ENCODE results near the gene KLF6.
"Not testable (repeated sequence)": the region's sequence is repeated elsewhere in the genome, so short reads cannot be mapped to it uniquely, and the experiment has no call there.

KLF6 gene

GRCh38 chr10:3746634-3747033 lies 38.4 kb downstream of the KLF6 start:
- Histone ChIP-seq H3K4me1 (ENCODE audit: control insufficient read depth, insufficient read depth, low read length) (no peaks in the 10 kb centered on the region), H3K27me3 (ENCODE audit: control insufficient read depth, insufficient read depth, low read length) (no peaks in the 10 kb centered on the region), H3K36me3 (ENCODE audit: control insufficient read depth, insufficient read depth, low read length) (no peaks in the 10 kb centered on the region), H3K9me3 (ENCODE audit: control insufficient read depth, insufficient read depth, low read length) (no peaks in the 10 kb centered on the region), H3K27ac (ENCODE audit: low read length) (no peak overlapping the region), H3K4me3 (ENCODE audit: low read length) (no peak overlapping the region)
- DNase-seq (ENCODE audit: low read depth, low spot score) = no peak
- 100% methylated on average over 3 of the region's 7 CpGs for WGBS (ENCODE audit: insufficient coverage, insufficient read length)

- no peak overlapping the region for H3K4me3 ChIP-seq (ENCODE audit: low read length)
- WGBS (ENCODE audit: insufficient coverage, insufficient read length) = no CpG with 5 or more reads among the region's 4 CpGs
- no peaks in the 10 kb centered on the region for H3K9me3 ChIP-seq (ENCODE audit: control insufficient read depth, insufficient read depth, low read length)
- H3K36me3 ChIP-seq (ENCODE audit: control insufficient read depth, insufficient read depth, low read length) = no peaks in the 10 kb centered on the region
- no peak for DNase-seq (ENCODE audit: low read depth, low spot score)
- no peaks in the 10 kb centered on the region for H3K4me1 ChIP-seq (ENCODE audit: control insufficient read depth, insufficient read depth, low read length)
- no peaks in the 10 kb centered on the region for H3K27me3 ChIP-seq (ENCODE audit: control insufficient read depth, insufficient read depth, low read length)
- H3K27ac ChIP-seq (ENCODE audit: low read length) = no peak overlapping the region
These were observed 39.5 kb downstream of the KLF6 start for GRCh38 chr10:3745521-3745920.

DNA sequence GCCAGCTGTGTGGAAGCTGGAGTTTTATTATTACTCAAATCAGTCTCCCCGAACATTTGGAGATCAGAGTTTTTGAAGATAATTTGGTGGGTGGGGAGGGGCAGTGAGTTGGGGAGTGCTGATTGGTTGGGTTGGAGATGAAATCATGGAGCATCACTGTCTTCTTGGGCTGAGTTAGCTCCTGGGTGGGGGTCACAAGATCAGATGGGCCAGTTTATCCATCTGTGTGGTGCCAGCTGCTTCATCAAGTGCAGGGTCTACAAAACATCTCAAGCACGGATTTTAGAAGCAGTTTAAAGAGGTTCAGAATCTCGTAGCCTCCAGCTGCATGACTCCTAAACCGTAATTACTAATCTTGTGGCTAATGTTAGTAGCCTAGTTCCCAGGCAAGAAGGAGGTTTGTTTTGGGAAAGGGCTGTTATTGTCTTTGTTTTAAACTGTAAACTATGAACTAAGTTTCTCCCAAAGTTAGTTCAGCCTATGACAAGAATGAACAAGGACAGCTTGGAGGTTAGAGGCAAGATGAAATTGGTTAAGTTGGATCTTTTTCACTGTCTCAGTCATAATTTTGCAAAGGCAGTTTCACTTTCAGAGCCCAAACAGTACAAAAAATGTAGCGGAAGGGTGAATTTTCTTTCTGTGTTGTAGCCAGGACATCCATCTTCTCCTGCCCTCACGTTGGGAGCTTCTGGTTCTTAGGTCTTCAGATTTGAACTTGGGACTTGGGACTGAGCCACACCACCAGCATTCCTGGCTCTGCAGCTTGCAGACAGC lies 43.1 kb downstream of the KLF6 start:
- DNase-seq (ENCODE audit: low read depth, low spot score) = no peak
- WGBS (ENCODE audit: insufficient coverage, insufficient read length) = no CpG with 5 or more reads among the region's 6 CpGs
- no peaks in the 10 kb centered on the region for H3K4me1 ChIP-seq (ENCODE audit: control insufficient read depth, insufficient read depth, low read length)
- H3K27me3 ChIP-seq (ENCODE audit: control insufficient read depth, insufficient read depth, low read length) = no peaks in the 10 kb centered on the region
- no peak overlapping the region for H3K4me3 ChIP-seq (ENCODE audit: low read length)
- H3K36me3 ChIP-seq (ENCODE audit: control insufficient read depth, insufficient read depth, low read length) = no peaks in the 10 kb centered on the region
- H3K9me3 ChIP-seq (ENCODE audit: control insufficient read depth, insufficient read depth, low read length) = no peaks in the 10 kb centered on the region
- H3K27ac ChIP-seq (ENCODE audit: low read length) = no peak overlapping the region

DNA sequence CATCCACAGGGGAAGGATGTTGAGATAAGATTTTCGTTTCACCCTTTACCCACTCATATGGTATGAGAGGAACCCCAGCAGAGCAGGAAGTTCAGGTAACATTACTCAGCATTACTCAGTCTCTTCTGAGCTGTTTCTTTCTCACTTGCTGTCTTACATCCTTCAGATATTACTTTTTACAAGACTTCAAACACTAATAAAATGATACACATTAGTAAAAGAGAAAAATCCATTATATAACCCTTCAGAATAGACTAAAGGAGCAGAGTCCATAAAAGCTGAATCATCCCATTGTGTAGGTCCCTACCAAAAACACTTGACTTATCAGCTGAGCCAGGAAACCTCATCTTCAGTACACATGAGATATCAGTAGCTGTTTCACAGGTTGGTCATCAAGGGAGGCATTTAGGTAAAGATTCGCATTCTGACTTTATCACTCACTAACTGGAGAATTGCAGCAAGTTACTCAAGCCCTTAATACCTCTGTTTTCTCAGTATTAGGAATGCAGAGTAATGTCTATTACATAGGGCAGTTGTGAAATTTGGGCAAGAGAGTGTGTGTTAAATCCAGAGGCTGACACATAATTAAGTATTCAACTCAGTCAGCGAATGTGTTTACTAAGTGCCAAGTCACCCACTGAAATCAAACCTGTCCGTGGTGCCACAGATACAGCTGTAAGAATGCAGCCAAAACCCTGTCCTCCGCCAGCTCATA lies 44.7 kb downstream of the KLF6 start:
- DNase-seq (ENCODE audit: low read depth, low spot score) = no peak
- H3K9me3 ChIP-seq (ENCODE audit: control insufficient read depth, insufficient read depth, low read length) = no peaks in the 10 kb centered on the region
- no peak overlapping the region for H3K27ac ChIP-seq (ENCODE audit: low read length)
- no peaks in the 10 kb centered on the region for H3K27me3 ChIP-seq (ENCODE audit: control insufficient read depth, insufficient read depth, low read length)
- no peak overlapping the region for H3K4me3 ChIP-seq (ENCODE audit: low read length)
- no CpG with 5 or more reads among the region's 5 CpGs for WGBS (ENCODE audit: insufficient coverage, insufficient read length)
- no peaks in the 10 kb centered on the region for H3K4me1 ChIP-seq (ENCODE audit: control insufficient read depth, insufficient read depth, low read length)
- H3K36me3 ChIP-seq (ENCODE audit: control insufficient read depth, insufficient read depth, low read length) = no peaks in the 10 kb centered on the region

GRCh38 chr10:3738855-3739350 lies 46.1 kb downstream of the KLF6 start:
- Histone ChIP-seq H3K4me3 (ENCODE audit: low read length) (no peak overlapping the region), H3K4me1 (ENCODE audit: control insufficient read depth, insufficient read depth, low read length) (no peaks in the 10 kb centered on the region), H3K9me3 (ENCODE audit: control insufficient read depth, insufficient read depth, low read length) (no peaks in the 10 kb centered on the region), H3K27ac (ENCODE audit: low read length) (no peak overlapping the region), H3K36me3 (ENCODE audit: control insufficient read depth, insufficient read depth, low read length) (no peaks in the 10 kb centered on the region), H3K27me3 (ENCODE audit: control insufficient read depth, insufficient read depth, low read length) (no peaks in the 10 kb centered on the region)
- no CpG with 5 or more reads among the region's 1 CpG for WGBS (ENCODE audit: insufficient coverage, insufficient read length)
- no peak for DNase-seq (ENCODE audit: low read depth, low spot score)

- no peaks in the 10 kb centered on the region for H3K9me3 ChIP-seq (ENCODE audit: control insufficient read depth, insufficient read depth, low read length)
- H3K27me3 ChIP-seq (ENCODE audit: control insufficient read depth, insufficient read depth, low read length) = no peaks in the 10 kb centered on the region
- no peaks in the 10 kb centered on the region for H3K4me1 ChIP-seq (ENCODE audit: control insufficient read depth, insufficient read depth, low read length)
- H3K36me3 ChIP-seq (ENCODE audit: control insufficient read depth, insufficient read depth, low read length) = no peaks in the 10 kb centered on the region
- no CpG with 5 or more reads among the region's 4 CpGs for WGBS (ENCODE audit: insufficient coverage, insufficient read length)
- H3K27ac ChIP-seq (ENCODE audit: low read length) = no peak overlapping the region
- H3K4me3 ChIP-seq (ENCODE audit: low read length) = no peak overlapping the region
- DNase-seq (ENCODE audit: low read depth, low spot score) = no peak
These were observed 47.1 kb downstream of the KLF6 start for GRCh38 chr10:3737864-3738263.

GRCh38 chr10:3735175-3735574 lies 49.8 kb downstream of the KLF6 start:
- no peak for DNase-seq (ENCODE audit: low read depth, low spot score)
- no peaks in the 10 kb centered on the region for H3K4me1 ChIP-seq (ENCODE audit: control insufficient read depth, insufficient read depth, low read length)
- WGBS (ENCODE audit: insufficient coverage, insufficient read length) = no CpG with 5 or more reads among the region's 10 CpGs
- H3K27ac ChIP-seq (ENCODE audit: low read length) = no peak overlapping the region
- H3K36me3 ChIP-seq (ENCODE audit: control insufficient read depth, insufficient read depth, low read length) = no peaks in the 10 kb centered on the region
- H3K27me3 ChIP-seq (ENCODE audit: control insufficient read depth, insufficient read depth, low read length) = no peaks in the 10 kb centered on the region
- H3K9me3 ChIP-seq (ENCODE audit: control insufficient read depth, insufficient read depth, low read length) = no peaks in the 10 kb centered on the region
- H3K4me3 ChIP-seq (ENCODE audit: low read length) = no peak overlapping the region

GRCh38 chr10:3734111-3734510 lies 50.9 kb downstream of the KLF6 start:
- WGBS (ENCODE audit: insufficient coverage, insufficient read length) = no CpG with 5 or more reads among the region's 3 CpGs

GRCh38 chr10:3732183-3732582 lies 52.8 kb downstream of the KLF6 start:
- not testable (repeated sequence) for DNase-seq (ENCODE audit: low read depth, low spot score); H3K36me3 ChIP-seq (ENCODE audit: control insufficient read depth, insufficient read depth, low read length); H3K9me3 ChIP-seq (ENCODE audit: control insufficient read depth, insufficient read depth, low read length); H3K4me1 ChIP-seq (ENCODE audit: control insufficient read depth, insufficient read depth, low read length); H3K4me3 ChIP-seq (ENCODE audit: low read length); H3K27me3 ChIP-seq (ENCODE audit: control insufficient read depth, insufficient read depth, low read length); H3K27ac ChIP-seq (ENCODE audit: low read length)
- WGBS (ENCODE audit: insufficient coverage, insufficient read length) = no CpG with 5 or more reads among the region's 3 CpGs

More at GRCh38 chr10:3734111-3734510, 50.9 kb downstream of the KLF6 start:
- Histone ChIP-seq H3K36me3 (ENCODE audit: control insufficient read depth, insufficient read depth, low read length) (no peaks in the 10 kb centered on the region), H3K4me1 (ENCODE audit: control insufficient read depth, insufficient read depth, low read length) (no peaks in the 10 kb centered on the region), H3K27me3 (ENCODE audit: control insufficient read depth, insufficient read depth, low read length) (no peaks in the 10 kb centered on the region), H3K9me3 (ENCODE audit: control insufficient read depth, insufficient read depth, low read length) (no peaks in the 10 kb centered on the region), H3K4me3 (ENCODE audit: low read length) (no peak overlapping the region), H3K27ac (ENCODE audit: low read length) (no peak overlapping the region)
- DNase-seq (ENCODE audit: low read depth, low spot score) = no peak

DNA sequence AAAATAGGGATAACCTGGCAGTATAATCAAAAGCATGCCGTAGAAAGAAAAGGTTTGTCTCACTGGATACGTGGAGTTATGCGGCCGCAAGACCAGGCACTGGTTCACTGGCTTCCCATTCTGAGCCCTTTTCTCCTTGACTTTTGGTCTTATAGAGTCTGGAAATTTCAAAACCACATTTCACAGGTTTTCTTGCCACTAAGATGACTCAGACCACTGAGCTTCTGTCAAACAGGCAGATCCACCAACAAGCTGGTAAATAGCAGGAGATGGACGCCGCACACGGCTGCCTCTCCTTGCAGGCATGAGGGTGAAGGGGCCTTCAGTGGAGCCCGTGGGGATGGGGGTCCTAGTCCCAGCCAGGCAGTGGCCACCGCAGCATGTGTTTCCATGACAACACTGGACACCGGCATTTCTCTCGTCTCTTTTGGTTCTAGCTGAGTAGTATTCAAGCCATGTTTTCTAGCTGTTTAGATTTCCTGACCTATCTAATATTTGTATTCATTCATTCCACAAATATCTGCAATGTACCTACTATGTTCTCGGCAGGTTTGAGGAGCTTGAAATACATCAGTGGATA lies 55.5 kb downstream of the KLF6 start:
- Histone ChIP-seq H3K9me3 (ENCODE audit: control insufficient read depth, insufficient read depth, low read length) (no peaks in the 10 kb centered on the region), H3K36me3 (ENCODE audit: control insufficient read depth, insufficient read depth, low read length) (no peaks in the 10 kb centered on the region), H3K27me3 (ENCODE audit: control insufficient read depth, insufficient read depth, low read length) (no peaks in the 10 kb centered on the region), H3K4me3 (ENCODE audit: low read length) (no peak overlapping the region), H3K27ac (ENCODE audit: low read length) (no peak overlapping the region), H3K4me1 (ENCODE audit: control insufficient read depth, insufficient read depth, low read length) (no peaks in the 10 kb centered on the region)
- no CpG with 5 or more reads among the region's 12 CpGs for WGBS (ENCODE audit: insufficient coverage, insufficient read length)
- DNase-seq (ENCODE audit: low read depth, low spot score) = no peak

All from iPS DF 6.9 (cell line).